Right lung (tissue), 5 donors: ENCODE results near the gene TMEM184B. TPM values are rescaled to one million over a fixed set of nuclear protein-coding genes. Genes with fewer than 3 reads are reported as not detected.

Experiments
- DNase-seq, 2 donors: peaks; one replicate each; pipeline ENCODE4 v3.0.0-alpha.2; 2013
- polyA plus RNA-seq, 5 donors: library from polyadenylated mRNA; unstranded; fragments of 120-200 nt; gene quantifications; one replicate each; pipeline versions ENCODE4 v1.2.1 to v1.2.3, GENCODE V29; 2013; ENCODE audit warnings: inconsistent platforms in 1 of 5, low replicate concordance in 1 of 5; ENCODE audit not compliant: insufficient read length in 5 of 5, insufficient read depth in 1 of 5

The TMEM184B gene
- polyA plus RNA-seq, 5 donors = 32.6 to 47.1 (median 38.9) TPM

- no peak for DNase-seq
Measured at GRCh38 chr22:38309614-38310517, 37.1 kb upstream of the TMEM184B start.

GRCh38 chr22:38308791-38309498, 36.1 kb upstream of the TMEM184B start:
- no peak for DNase-seq

GRCh38 chr22:38305471-38306448, 33.0 kb upstream of the TMEM184B start:
- DNase-seq = no peak

- DNase-seq = no peak
Measured at GRCh38 chr22:38304526-38304925, 31.7 kb upstream of the TMEM184B start.

- no peak for DNase-seq
Measured at GRCh38 chr22:38303974-38304373, 31.2 kb upstream of the TMEM184B start.

GRCh38 chr22:38302906-38303305, 30.1 kb upstream of the TMEM184B start:
- no peak for DNase-seq

- DNase-seq = no peak
Measured at GRCh38 chr22:38300946-38301345, 28.1 kb upstream of the TMEM184B start.

- no peak for DNase-seq
Measured at GRCh38 chr22:38300197-38300945, 27.6 kb upstream of the TMEM184B start.

GRCh38 chr22:38299770-38300102, 26.9 kb upstream of the TMEM184B start:
- DNase-seq = no peak

GRCh38 chr22:38298312-38299005, 25.6 kb upstream of the TMEM184B start:
- no peak for DNase-seq

- DNase-seq = no peak
Measured at GRCh38 chr22:38296372-38296771, 23.6 kb upstream of the TMEM184B start.

GRCh38 chr22:38295863-38296262, 23.1 kb upstream of the TMEM184B start:
- DNase-seq = no peak

- DNase-seq = no peak
Measured at GRCh38 chr22:38295339-38295738, 22.5 kb upstream of the TMEM184B start.

- no peak for DNase-seq
Measured at GRCh38 chr22:38294193-38294592, 21.4 kb upstream of the TMEM184B start.

- no peak for DNase-seq
Measured at GRCh38 chr22:38292694-38293093, 19.9 kb upstream of the TMEM184B start.

- no peak for DNase-seq
Measured at GRCh38 chr22:38291201-38291777, 18.5 kb upstream of the TMEM184B start.

GRCh38 chr22:38290347-38290746, 17.5 kb upstream of the TMEM184B start:
- DNase-seq = no peak

GRCh38 chr22:38289583-38290082, 16.8 kb upstream of the TMEM184B start:
- no peak for DNase-seq

- no peak for DNase-seq
Measured at GRCh38 chr22:38286915-38287669, 14.3 kb upstream of the TMEM184B start.
